Measurements from ENCODE around the gene SREBF1.

SREBF1 gene

DNA sequence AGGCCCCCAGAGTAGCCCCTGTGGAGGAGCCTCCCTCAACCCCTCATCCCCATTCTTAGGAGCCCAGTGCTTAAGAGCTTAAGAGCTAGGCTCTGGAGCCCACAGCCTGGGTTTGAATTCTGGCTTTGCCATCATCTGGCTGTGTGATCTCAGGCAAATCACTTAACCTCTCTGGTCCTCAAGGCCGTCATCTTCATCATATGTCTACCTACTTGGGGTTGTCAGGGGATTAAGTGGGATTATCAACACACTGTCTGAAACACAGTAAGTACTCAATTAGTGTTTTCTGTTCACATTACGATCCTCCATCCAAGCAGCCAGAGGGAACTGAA is 4.8 kb downstream of the SREBF1 start:
- TF ChIP-seq, protein P1, sequence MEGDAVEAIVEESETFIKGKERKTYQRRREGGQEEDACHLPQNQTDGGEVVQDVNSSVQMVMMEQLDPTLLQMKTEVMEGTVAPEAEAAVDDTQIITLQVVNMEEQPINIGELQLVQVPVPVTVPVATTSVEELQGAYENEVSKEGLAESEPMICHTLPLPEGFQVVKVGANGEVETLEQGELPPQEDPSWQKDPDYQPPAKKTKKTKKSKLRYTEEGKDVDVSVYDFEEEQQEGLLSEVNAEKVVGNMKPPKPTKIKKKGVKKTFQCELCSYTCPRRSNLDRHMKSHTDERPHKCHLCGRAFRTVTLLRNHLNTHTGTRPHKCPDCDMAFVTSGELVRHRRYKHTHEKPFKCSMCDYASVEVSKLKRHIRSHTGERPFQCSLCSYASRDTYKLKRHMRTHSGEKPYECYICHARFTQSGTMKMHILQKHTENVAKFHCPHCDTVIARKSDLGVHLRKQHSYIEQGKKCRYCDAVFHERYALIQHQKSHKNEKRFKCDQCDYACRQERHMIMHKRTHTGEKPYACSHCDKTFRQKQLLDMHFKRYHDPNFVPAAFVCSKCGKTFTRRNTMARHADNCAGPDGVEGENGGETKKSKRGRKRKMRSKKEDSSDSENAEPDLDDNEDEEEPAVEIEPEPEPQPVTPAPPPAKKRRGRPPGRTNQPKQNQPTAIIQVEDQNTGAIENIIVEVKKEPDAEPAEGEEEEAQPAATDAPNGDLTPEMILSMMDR (conservative IDR thresholded peaks at IDR 0.05) = no peak
- no peak overlapping the region for H3K27ac ChIP-seq

DNA sequence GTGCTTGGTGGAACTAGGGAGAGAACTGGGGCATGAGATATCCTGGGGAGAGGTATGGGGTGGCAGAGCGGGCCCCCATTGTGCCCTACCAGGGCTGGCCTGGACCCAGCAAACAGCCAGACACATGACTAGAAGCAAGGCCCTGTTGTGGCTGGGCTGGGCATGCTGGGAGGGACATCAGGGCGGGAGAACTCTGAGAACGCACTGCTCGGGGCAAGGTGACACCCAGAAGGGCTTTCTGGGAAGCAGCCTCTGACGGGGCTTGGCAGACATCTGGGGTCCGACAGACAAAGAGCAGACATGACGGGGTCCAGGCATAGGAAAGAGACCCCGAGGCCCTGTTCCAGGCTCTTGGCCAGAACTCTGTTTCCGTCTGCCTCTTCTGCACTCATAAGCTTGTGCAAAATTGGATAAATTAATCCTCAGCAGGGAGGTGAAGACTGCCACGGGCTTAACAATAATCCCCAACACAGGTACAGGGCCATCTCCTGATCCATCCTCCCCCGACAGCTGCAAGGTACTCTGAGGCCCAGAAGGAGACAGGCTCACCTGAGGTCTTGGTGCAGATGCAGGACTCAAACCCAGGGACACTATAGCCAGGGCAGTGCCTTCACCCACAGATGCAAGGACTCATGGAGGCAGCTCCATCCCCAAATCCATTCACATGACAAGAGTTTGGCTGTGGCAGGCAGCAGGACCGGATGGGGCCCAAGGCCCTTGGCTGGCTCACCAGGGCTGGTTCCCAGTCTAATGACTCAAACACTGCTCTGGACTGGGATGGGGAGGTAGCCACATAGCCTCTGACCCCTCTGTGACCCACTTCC is 5.4 kb downstream of the SREBF1 start:
- TF ChIP-seq, protein P1 (conservative IDR thresholded peaks at IDR 0.05) = no peak
- H3K27ac ChIP-seq = no peak overlapping the region

DNA sequence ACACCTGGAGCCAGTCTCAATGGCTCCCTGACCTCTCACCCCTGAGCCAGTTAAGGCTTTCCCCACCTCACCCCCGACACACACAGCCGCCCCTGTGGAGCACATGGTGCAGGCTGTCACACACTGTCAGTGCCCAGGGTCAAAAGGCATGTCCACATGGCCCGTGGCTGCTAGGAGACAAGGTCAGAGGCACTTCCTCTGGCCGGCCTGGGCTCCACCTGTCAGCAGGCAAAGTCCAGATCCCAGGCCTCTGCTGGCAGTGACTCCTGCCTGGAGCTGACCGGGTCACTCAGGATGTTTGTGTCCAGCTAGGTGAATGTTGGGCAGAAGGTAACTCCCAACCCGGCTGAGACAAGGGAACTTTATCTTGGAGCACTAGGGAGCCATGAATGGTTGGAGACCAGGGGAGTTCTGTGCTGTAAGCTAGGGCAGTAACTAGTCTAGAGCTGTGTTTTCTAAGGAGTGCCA is 6.0 kb downstream of the SREBF1 start:
- TF ChIP-seq, protein P1 (conservative IDR thresholded peaks at IDR 0.05) = no peak
- H3K27ac ChIP-seq = no peak overlapping the region

DNA sequence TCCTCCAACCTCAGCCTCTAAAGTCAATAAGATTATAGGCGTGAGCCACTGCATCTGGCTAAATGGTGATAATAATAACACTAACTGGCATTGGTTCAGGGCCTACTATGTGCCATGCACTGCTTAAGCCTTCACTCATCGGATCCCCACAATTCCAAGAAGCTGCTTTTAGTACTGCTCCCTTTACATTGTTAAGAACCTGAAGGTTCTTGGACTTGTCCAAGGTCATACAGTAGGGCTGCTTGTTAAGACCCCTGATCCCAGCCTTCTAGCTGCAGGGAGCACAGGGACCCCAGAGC is 6.6 kb downstream of the SREBF1 start:
- TF ChIP-seq, protein P1 (conservative IDR thresholded peaks at IDR 0.05) = no peak
- no peak overlapping the region for H3K27ac ChIP-seq

DNA sequence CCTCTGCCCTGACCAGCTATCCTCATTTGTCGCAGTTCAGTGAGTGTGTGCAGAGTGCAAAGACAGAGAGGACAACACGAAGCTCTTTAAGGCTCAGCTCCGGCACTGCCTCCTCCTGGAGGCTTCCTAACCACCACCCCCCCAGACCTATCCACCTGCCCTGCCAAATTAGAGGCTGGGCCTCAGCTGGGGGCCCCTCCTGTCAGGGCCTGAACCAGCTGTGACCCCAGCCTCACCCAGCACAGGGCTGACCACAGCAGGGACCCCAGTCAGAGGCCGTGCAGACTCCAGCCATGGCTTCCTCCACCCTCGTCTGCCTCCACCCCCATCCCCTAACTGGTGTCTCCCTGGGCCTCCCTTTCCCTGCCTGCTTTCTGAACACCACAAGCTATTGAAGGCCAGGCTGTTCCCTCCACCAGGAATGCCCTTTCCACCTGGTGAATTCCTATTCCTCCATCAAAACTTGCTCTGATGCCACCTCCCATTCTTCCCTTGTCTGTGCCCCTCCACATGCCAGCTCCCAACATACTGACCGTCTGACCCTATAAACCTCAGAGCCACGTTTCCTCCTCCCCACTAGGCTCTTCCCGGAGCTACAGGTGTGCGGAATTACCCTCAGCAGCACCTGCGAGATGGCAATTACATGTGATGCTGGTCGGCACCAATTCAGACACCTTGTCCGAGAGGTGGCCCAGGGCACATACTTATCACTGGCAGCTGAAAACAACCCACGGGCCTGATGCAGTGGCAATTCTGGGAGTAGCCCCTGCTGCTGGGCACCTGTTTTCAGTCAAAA is 8.8 kb downstream of the SREBF1 start:
- no peak overlapping the region for H3K27ac ChIP-seq

DNA sequence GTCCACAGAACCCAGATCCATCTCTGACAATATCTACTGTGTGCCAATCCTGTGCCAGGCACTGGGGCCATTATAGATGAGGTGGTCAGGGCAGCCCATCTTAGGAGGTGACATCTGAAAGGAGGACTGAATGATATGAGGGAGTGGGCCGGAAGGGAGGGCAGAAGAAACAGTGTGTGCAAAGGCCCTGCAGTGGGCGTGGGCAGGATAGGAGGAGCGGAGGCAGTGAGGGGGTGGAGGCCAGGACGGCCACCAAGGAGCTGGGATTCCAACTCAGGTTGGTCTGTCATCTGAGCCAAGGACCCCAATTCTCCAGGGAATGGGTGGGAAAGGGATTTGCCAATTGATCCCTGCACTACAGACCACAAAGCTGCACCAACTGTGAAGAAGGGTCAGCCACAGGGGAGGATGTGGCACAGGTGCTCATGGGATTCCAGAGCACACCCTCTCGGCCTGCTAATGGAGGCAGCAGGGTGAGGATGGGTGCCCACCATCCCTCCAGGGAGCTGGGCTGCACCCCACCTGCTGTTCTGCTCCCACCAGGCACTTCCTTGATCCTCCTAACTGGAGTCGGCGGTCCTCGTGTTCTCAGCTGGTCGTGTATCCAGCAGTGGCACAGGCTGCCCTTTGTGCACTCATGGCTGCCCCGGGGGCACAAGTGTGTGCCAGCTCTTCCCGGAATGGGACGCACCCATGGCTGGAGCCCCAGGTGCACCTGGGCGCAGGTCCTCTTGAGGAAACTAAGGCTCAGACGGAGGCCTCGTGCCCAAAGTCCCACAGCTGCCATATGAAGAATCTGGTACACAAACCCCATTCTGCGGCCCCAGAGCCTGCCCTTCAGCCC is 9.6 kb downstream of the SREBF1 start:
- TF ChIP-seq, protein P1 (conservative IDR thresholded peaks at IDR 0.05) = no peak
- H3K27ac ChIP-seq = no peak overlapping the region; the same call in 1 of the 2 replicates

More for the DNA sequence above, 8.8 kb downstream of the SREBF1 start:
- TF ChIP-seq, protein P1 (conservative IDR thresholded peaks at IDR 0.05) = no peak

DNA sequence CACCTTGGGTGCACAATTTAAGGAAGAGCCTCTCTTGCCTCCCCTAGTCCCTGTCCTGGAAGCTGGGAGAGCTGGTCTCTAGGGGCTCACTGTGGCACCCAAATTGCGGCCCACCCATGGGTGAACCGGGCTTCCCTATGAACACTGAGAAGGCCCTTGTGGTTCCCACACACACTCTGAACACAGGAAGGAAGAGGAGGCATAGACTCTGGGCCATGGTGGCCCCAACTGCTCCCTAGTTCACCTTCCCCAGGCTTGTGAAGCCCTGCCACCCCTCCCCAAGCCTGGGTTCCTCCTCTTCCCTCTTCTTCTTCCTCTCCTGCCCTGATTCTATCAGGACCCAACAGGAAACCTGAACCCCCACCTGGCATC is 10.5 kb downstream of the SREBF1 start:
- TF ChIP-seq, protein P1 (conservative IDR thresholded peaks at IDR 0.05) = no peak
- no peak overlapping the region; the same call in 1 of the 2 replicates for H3K27ac ChIP-seq

Measured in VCaP (cell line).